Measurements from ENCODE around the gene MAP2K7.

DNA sequence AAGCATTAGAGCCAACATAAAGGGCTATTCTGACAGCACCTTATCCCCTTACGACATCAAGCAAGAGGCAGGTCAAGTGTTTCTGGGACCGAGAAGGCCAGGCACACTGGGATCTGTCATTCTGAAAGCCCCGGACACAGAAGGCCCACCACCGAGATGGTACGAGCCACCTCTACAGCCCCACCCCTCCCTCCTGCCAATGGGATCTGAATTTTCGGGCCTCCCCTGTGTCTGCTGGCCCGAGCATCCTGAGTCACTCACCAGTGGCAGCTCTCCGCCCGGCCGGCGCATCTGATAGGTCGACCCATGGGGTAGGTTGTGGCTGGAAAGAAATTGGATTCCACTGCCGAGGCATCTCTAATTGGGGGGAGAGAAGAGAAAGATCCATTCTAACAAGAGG, 37.2 kb downstream of the MAP2K7 start:
- TF ChIP-seq, protein P1, sequence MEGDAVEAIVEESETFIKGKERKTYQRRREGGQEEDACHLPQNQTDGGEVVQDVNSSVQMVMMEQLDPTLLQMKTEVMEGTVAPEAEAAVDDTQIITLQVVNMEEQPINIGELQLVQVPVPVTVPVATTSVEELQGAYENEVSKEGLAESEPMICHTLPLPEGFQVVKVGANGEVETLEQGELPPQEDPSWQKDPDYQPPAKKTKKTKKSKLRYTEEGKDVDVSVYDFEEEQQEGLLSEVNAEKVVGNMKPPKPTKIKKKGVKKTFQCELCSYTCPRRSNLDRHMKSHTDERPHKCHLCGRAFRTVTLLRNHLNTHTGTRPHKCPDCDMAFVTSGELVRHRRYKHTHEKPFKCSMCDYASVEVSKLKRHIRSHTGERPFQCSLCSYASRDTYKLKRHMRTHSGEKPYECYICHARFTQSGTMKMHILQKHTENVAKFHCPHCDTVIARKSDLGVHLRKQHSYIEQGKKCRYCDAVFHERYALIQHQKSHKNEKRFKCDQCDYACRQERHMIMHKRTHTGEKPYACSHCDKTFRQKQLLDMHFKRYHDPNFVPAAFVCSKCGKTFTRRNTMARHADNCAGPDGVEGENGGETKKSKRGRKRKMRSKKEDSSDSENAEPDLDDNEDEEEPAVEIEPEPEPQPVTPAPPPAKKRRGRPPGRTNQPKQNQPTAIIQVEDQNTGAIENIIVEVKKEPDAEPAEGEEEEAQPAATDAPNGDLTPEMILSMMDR (IDR thresholded peaks at IDR 0.05), result no peak
- TF ChIP-seq EP300 (IDR thresholded peaks at IDR 0.05; ENCODE audit: low read depth) (no peak), POLR2A (IDR thresholded peaks at IDR 0.05) (no peak)

Measured in transverse colon (tissue), 3 donors.